ENCODE measurements around the gene FARP2. TPM values are rescaled to one million over a fixed set of nuclear protein-coding genes. Genes with fewer than 3 reads are reported as not detected.

The FARP2 gene
- 10 to 100 TPM; 59.6 to 67.3 TPM for total RNA-seq
- 10 to 100 TPM; 37.5 to 44.6 TPM for polyA plus RNA-seq (ENCODE audit: insufficient read length in 2 of 2)
- long read RNA-seq, donor 1, full-length matches to known transcripts, result 3 of 147 reads
- long read RNA-seq, donor 1, partial matches to known transcripts, result 120 of 147 reads
- long read RNA-seq, donor 1, other reads (novel, unspliced or antisense), result 24 of 147 reads
- long read RNA-seq, donor 2, result 0 reads
- long read RNA-seq, donor 3, partial matches to known transcripts, result 21 of 30 reads
- long read RNA-seq, donor 3, other reads (novel, unspliced or antisense), result 8 of 30 reads
- long read RNA-seq, donor 4, partial matches to known transcripts, result 93 of 120 reads
- long read RNA-seq, donor 4, other reads (novel, unspliced or antisense), result 25 of 120 reads

- H3K36me3 ChIP-seq (ENCODE audit: control insufficient read depth, insufficient read depth, low read length), result peaks cover 6% of the 10 kb centered on the region
- H3K4me3 ChIP-seq (ENCODE audit: low read depth, low read length), result peak within 1 kb of the TSS; percentile 65
- WGBS (ENCODE audit: insufficient coverage), result 0% methylated on average over 100 of the region's 101 CpGs
- peaks cover 10% of the 10 kb centered on the region for H3K4me1 ChIP-seq (ENCODE audit: control insufficient read depth, insufficient read depth, low read length)
- DNase-seq (ENCODE audit: low read depth in 4 of 6, low spot score in 6 of 6), result peak; percentile 90 to 100 (median 98)
- no peaks in the 10 kb centered on the region for H3K27me3 ChIP-seq (ENCODE audit: control insufficient read depth, insufficient read depth, low read length)
- peak within 1 kb of the TSS; percentile 64 for H3K27ac ChIP-seq (ENCODE audit: low read depth, low read length)
- H3K9me3 ChIP-seq (ENCODE audit: control insufficient read depth, insufficient read depth, low read length), result no peaks in the 10 kb centered on the region
Observed at GRCh38 chr2:241355983-241356870, at the start of gene FARP2. Gene FARP2 (plus strand): TSS chr2:241356285. CDS start chr2:241373108, 16,823 bp downstream.

- Histone ChIP-seq H3K27ac (ENCODE audit: low read depth, low read length) (no peak overlapping the region), H3K9me3 (ENCODE audit: control insufficient read depth, insufficient read depth, low read length) (no peaks in the 10 kb centered on the region), H3K36me3 (ENCODE audit: control insufficient read depth, insufficient read depth, low read length) (no peaks in the 10 kb centered on the region), H3K27me3 (ENCODE audit: control insufficient read depth, insufficient read depth, low read length) (no peaks in the 10 kb centered on the region), H3K4me1 (ENCODE audit: control insufficient read depth, insufficient read depth, low read length) (no peaks in the 10 kb centered on the region), H3K4me3 (ENCODE audit: low read depth, low read length) (no peak overlapping the region)
- WGBS (ENCODE audit: insufficient coverage), result 100% methylated on average over 3 of the region's 6 CpGs
- no peak for DNase-seq (ENCODE audit: low read depth in 4 of 6, low spot score in 6 of 6)
Observed at GRCh38 chr2:241307055-241307454, 49.0 kb upstream of the FARP2 start.

- Histone ChIP-seq H3K9me3 (ENCODE audit: control insufficient read depth, insufficient read depth, low read length) (no peaks in the 10 kb centered on the region), H3K27ac (ENCODE audit: low read depth, low read length) (no peak overlapping the region), H3K27me3 (ENCODE audit: control insufficient read depth, insufficient read depth, low read length) (no peaks in the 10 kb centered on the region), H3K4me1 (ENCODE audit: control insufficient read depth, insufficient read depth, low read length) (no peaks in the 10 kb centered on the region), H3K4me3 (ENCODE audit: low read depth, low read length) (no peak overlapping the region), H3K36me3 (ENCODE audit: control insufficient read depth, insufficient read depth, low read length) (no peaks in the 10 kb centered on the region)
- WGBS (ENCODE audit: insufficient coverage), result 60% methylated on average over 2 of the region's 5 CpGs
- no peak for DNase-seq (ENCODE audit: low read depth in 4 of 6, low spot score in 6 of 6)
Observed at GRCh38 chr2:241308267-241308666, 47.8 kb upstream of the FARP2 start.

GRCh38 chr2:241308832-241309500, 47.1 kb upstream of the FARP2 start:
- 90% methylated on average over 13 of the region's 18 CpGs for WGBS (ENCODE audit: insufficient coverage)
- no peaks in the 10 kb centered on the region for H3K36me3 ChIP-seq (ENCODE audit: control insufficient read depth, insufficient read depth, low read length)
- no peaks in the 10 kb centered on the region for H3K4me1 ChIP-seq (ENCODE audit: control insufficient read depth, insufficient read depth, low read length)
- no peak overlapping the region for H3K4me3 ChIP-seq (ENCODE audit: low read depth, low read length)
- H3K9me3 ChIP-seq (ENCODE audit: control insufficient read depth, insufficient read depth, low read length), result no peaks in the 10 kb centered on the region
- no peaks in the 10 kb centered on the region for H3K27me3 ChIP-seq (ENCODE audit: control insufficient read depth, insufficient read depth, low read length)
- H3K27ac ChIP-seq (ENCODE audit: low read depth, low read length), result no peak overlapping the region
- no peak for DNase-seq (ENCODE audit: low read depth in 4 of 6, low spot score in 6 of 6)

- Histone ChIP-seq H3K9me3 (ENCODE audit: control insufficient read depth, insufficient read depth, low read length) (no peaks in the 10 kb centered on the region), H3K27ac (ENCODE audit: low read depth, low read length) (no peak overlapping the region), H3K27me3 (ENCODE audit: control insufficient read depth, insufficient read depth, low read length) (no peaks in the 10 kb centered on the region), H3K36me3 (ENCODE audit: control insufficient read depth, insufficient read depth, low read length) (no peaks in the 10 kb centered on the region), H3K4me3 (ENCODE audit: low read depth, low read length) (no peak overlapping the region), H3K4me1 (ENCODE audit: control insufficient read depth, insufficient read depth, low read length) (no peaks in the 10 kb centered on the region)
- no peak for DNase-seq (ENCODE audit: low read depth in 4 of 6, low spot score in 6 of 6)
- 80% methylated on average over 1 of the region's 2 CpGs for WGBS (ENCODE audit: insufficient coverage)
Observed at GRCh38 chr2:241309684-241310117, 46.4 kb upstream of the FARP2 start.

- Histone ChIP-seq H3K36me3 (ENCODE audit: control insufficient read depth, insufficient read depth, low read length) (no peaks in the 10 kb centered on the region), H3K9me3 (ENCODE audit: control insufficient read depth, insufficient read depth, low read length) (no peaks in the 10 kb centered on the region), H3K27me3 (ENCODE audit: control insufficient read depth, insufficient read depth, low read length) (no peaks in the 10 kb centered on the region), H3K4me1 (ENCODE audit: control insufficient read depth, insufficient read depth, low read length) (no peaks in the 10 kb centered on the region), H3K27ac (ENCODE audit: low read depth, low read length) (no peak overlapping the region), H3K4me3 (ENCODE audit: low read depth, low read length) (no peak overlapping the region)
- 90% methylated on average over 7 of the region's 13 CpGs for WGBS (ENCODE audit: insufficient coverage)
- no peak for DNase-seq (ENCODE audit: low read depth in 4 of 6, low spot score in 6 of 6)
Observed at GRCh38 chr2:241310917-241311566, 45.0 kb upstream of the FARP2 start.

- no peaks in the 10 kb centered on the region for H3K36me3 ChIP-seq (ENCODE audit: control insufficient read depth, insufficient read depth, low read length)
- no peaks in the 10 kb centered on the region for H3K9me3 ChIP-seq (ENCODE audit: control insufficient read depth, insufficient read depth, low read length)
- H3K4me1 ChIP-seq (ENCODE audit: control insufficient read depth, insufficient read depth, low read length), result no peaks in the 10 kb centered on the region
- no peak for DNase-seq (ENCODE audit: low read depth in 4 of 6, low spot score in 6 of 6)
- no peaks in the 10 kb centered on the region for H3K27me3 ChIP-seq (ENCODE audit: control insufficient read depth, insufficient read depth, low read length)
- WGBS (ENCODE audit: insufficient coverage), result no CpG with 5 or more reads among the region's 4 CpGs
- no peak overlapping the region for H3K27ac ChIP-seq (ENCODE audit: low read depth, low read length)
- H3K4me3 ChIP-seq (ENCODE audit: low read depth, low read length), result no peak overlapping the region
Observed at GRCh38 chr2:241312082-241312481, 44.0 kb upstream of the FARP2 start.

- H3K4me3 ChIP-seq (ENCODE audit: low read depth, low read length), result no peak overlapping the region
- H3K4me1 ChIP-seq (ENCODE audit: control insufficient read depth, insufficient read depth, low read length), result peaks cover 2% of the 10 kb centered on the region
- no peaks in the 10 kb centered on the region for H3K27me3 ChIP-seq (ENCODE audit: control insufficient read depth, insufficient read depth, low read length)
- H3K27ac ChIP-seq (ENCODE audit: low read depth, low read length), result no peak overlapping the region
- H3K9me3 ChIP-seq (ENCODE audit: control insufficient read depth, insufficient read depth, low read length), result no peaks in the 10 kb centered on the region
- no peaks in the 10 kb centered on the region for H3K36me3 ChIP-seq (ENCODE audit: control insufficient read depth, insufficient read depth, low read length)
- DNase-seq (ENCODE audit: low read depth in 4 of 6, low spot score in 6 of 6), result no peak
- 100% methylated on average over 1 of the region's 8 CpGs for WGBS (ENCODE audit: insufficient coverage)
Observed at GRCh38 chr2:241313543-241314095, 42.5 kb upstream of the FARP2 start.
